Measurements from ENCODE around the gene TBC1D17. TPM values are rescaled to one million over a fixed set of nuclear protein-coding genes. Genes with fewer than 3 reads are reported as not detected.

The TBC1D17 gene
- total and polyA plus RNA-seq, 7 experiments from 2014 or later, result 11.6 to 106 (median 50.7) TPM

GRCh38 chr19:49873129-49873521, 4.4 kb upstream of the TBC1D17 start:
- Histone ChIP-seq H3K27me3 (ENCODE audit: control insufficient read depth in 2 of 2, insufficient read depth in 2 of 2, low read length in 2 of 2) (no peaks in the 10 kb centered on the region), H3K4me1 (ENCODE audit: control insufficient read depth in 2 of 2, insufficient read depth in 2 of 2, low read length in 2 of 2) (peaks cover 21 to 30% of the 10 kb centered on the region in 2 donors), H3K9me3 (ENCODE audit: control insufficient read depth in 2 of 3, low read length in 3 of 3) (no peaks in the 10 kb centered on the region), H3K36me3 (ENCODE audit: control insufficient read depth in 2 of 3, insufficient read depth in 3 of 3, low read length in 3 of 3) (peaks cover 0 to 5% (median 0%) of the 10 kb centered on the region in 3 experiments), H3K27ac (ENCODE audit: low read depth, low read length) (no peak overlapping the region), H3K4me3 (ENCODE audit: low read length) (no peak overlapping the region)
- no peak overlapping the region for H3K27ac Mint-ChIP-seq
- peak overlapping the region in 1 of 10 donors; percentile 21 for H3K4me3 Mint-ChIP-seq
- peaks cover 0 to 6% (median 0%) of the 10 kb centered on the region in 5 donors for H3K36me3 Mint-ChIP-seq
- POLR2A ChIA-PET, result no interaction called here
- peaks cover 0 to 1% (median 0%) of the 10 kb centered on the region in 11 donors for H3K9me3 Mint-ChIP-seq
- intact Hi-C loops (cut with micrococcal nuclease), result loop anchor here (10.0 kb wide), 2 partner anchors 1148 to 1238 kb away; partner anchors contain the start of gene DBP (in 1 of the 2)
- peaks cover 22 to 42% (median 29%) of the 10 kb centered on the region in 7 donors for H3K4me1 Mint-ChIP-seq
- no peak for DNase-seq
- H3K27me3 Mint-ChIP-seq, result no peaks in the 10 kb centered on the region
- CTCF ChIA-PET, result no interaction called here
- ATAC-seq, result no peak

- ATAC-seq (no peak), DNase-seq (no peak)
- POLR2A ChIA-PET, result interaction anchor here (2.7 kb wide), 1 partner anchor 55 kb away, joined by 8 read pairs; the partner anchor contains the start of gene MED25
- Mint-ChIP-seq H3K27ac (peak overlapping the region in 1 of 9 donors; percentile 59), H3K36me3 (peaks cover 0 to 8% (median under 1%) of the 10 kb centered on the region in 5 donors), H3K4me1 (peaks cover 27 to 43% (median 36%) of the 10 kb centered on the region in 7 donors), H3K9me3 (peaks cover 0 to 1% (median 0%) of the 10 kb centered on the region in 11 donors), H3K27me3 (no peaks in the 10 kb centered on the region), H3K4me3 (no peak overlapping the region)
- no peaks in the 10 kb centered on the region for H3K27me3 ChIP-seq (ENCODE audit: control insufficient read depth in 2 of 2, insufficient read depth in 2 of 2, low read length in 2 of 2)
- H3K27ac ChIP-seq (ENCODE audit: low read depth, low read length), result no peak overlapping the region
- peaks cover 21 to 30% of the 10 kb centered on the region in 2 donors for H3K4me1 ChIP-seq (ENCODE audit: control insufficient read depth in 2 of 2, insufficient read depth in 2 of 2, low read length in 2 of 2)
- CTCF ChIA-PET, result no interaction called here
- peaks cover 0 to 7% (median 0%) of the 10 kb centered on the region in 3 experiments for H3K36me3 ChIP-seq (ENCODE audit: control insufficient read depth in 2 of 3, insufficient read depth in 3 of 3, low read length in 3 of 3)
- H3K4me3 ChIP-seq (ENCODE audit: low read length), result no peak overlapping the region
- intact Hi-C loops (cut with micrococcal nuclease), result loop anchor here (10.0 kb wide), 2 partner anchors 1149 to 1239 kb away; partner anchors contain the start of gene DBP (in 1 of the 2)
- H3K9me3 ChIP-seq (ENCODE audit: control insufficient read depth in 2 of 3, low read length in 3 of 3), result no peaks in the 10 kb centered on the region
Observed at GRCh38 chr19:49873834-49874233, 3.7 kb upstream of the TBC1D17 start.

- H3K4me1 Mint-ChIP-seq, result peaks cover 33 to 50% (median 39%) of the 10 kb centered on the region in 7 donors
- Histone ChIP-seq H3K4me3 (ENCODE audit: low read length) (no peak overlapping the region), H3K36me3 (ENCODE audit: control insufficient read depth in 2 of 3, insufficient read depth in 3 of 3, low read length in 3 of 3) (peaks cover 0 to 13% (median 0%) of the 10 kb centered on the region in 3 experiments), H3K27ac (ENCODE audit: low read depth, low read length) (no peak overlapping the region), H3K27me3 (ENCODE audit: control insufficient read depth in 2 of 2, insufficient read depth in 2 of 2, low read length in 2 of 2) (no peaks in the 10 kb centered on the region), H3K9me3 (ENCODE audit: control insufficient read depth in 2 of 3, low read length in 3 of 3) (no peaks in the 10 kb centered on the region), H3K4me1 (ENCODE audit: control insufficient read depth in 2 of 2, insufficient read depth in 2 of 2, low read length in 2 of 2) (peaks cover 19 to 30% of the 10 kb centered on the region in 2 donors)
- intact Hi-C loops (cut with micrococcal nuclease), result loop anchor here (5.0 to 10.0 kb wide), 5 partner anchors 282 to 1252 kb away; partner anchors contain the start of genes DBP (in 1 of the 2) and PRR12 (in 1 of the 2)
- no peak for DNase-seq
- ATAC-seq, result no peak
- H3K4me3 Mint-ChIP-seq, result peak overlapping the region in 1 of 10 donors; percentile 59
- ChIA-PET CTCF (no interaction called here), POLR2A (interaction anchor here (1.0 to 3.7 kb wide), 6 partner anchors 7 to 975 kb away, joined by 3 to 47 read pairs (median 13); partner anchors contain the start of genes MED25, PNKP and PTOV1)
- peaks cover 0 to 12% (median 5%) of the 10 kb centered on the region in 5 donors for H3K36me3 Mint-ChIP-seq
- H3K27me3 Mint-ChIP-seq, result no peaks in the 10 kb centered on the region
- peak overlapping the region in 6 of 9 donors; percentile 21 to 90 (median 70) for H3K27ac Mint-ChIP-seq
- peaks cover 0 to 1% (median 0%) of the 10 kb centered on the region in 11 donors for H3K9me3 Mint-ChIP-seq
Observed at GRCh38 chr19:49874503-49875157, 2.9 kb upstream of the TBC1D17 start.

- Histone ChIP-seq H3K4me1 (ENCODE audit: control insufficient read depth in 2 of 2, insufficient read depth in 2 of 2, low read length in 2 of 2) (peaks cover 17 to 28% of the 10 kb centered on the region in 2 donors), H3K9me3 (ENCODE audit: control insufficient read depth in 2 of 3, low read length in 3 of 3) (no peaks in the 10 kb centered on the region), H3K27me3 (ENCODE audit: control insufficient read depth in 2 of 2, insufficient read depth in 2 of 2, low read length in 2 of 2) (no peaks in the 10 kb centered on the region), H3K27ac (ENCODE audit: low read depth, low read length) (peak overlapping the region; percentile 97), H3K36me3 (ENCODE audit: control insufficient read depth in 2 of 3, insufficient read depth in 3 of 3, low read length in 3 of 3) (peaks cover 0 to 16% (median 2%) of the 10 kb centered on the region in 3 experiments), H3K4me3 (ENCODE audit: low read length) (no peak overlapping the region)
- no peak overlapping the region for H3K4me3 Mint-ChIP-seq
- H3K36me3 Mint-ChIP-seq, result peaks cover 0 to 12% (median 5%) of the 10 kb centered on the region in 5 donors
- no peaks in the 10 kb centered on the region for H3K27me3 Mint-ChIP-seq
- ATAC-seq (no peak), DNase-seq (no peak)
- H3K27ac Mint-ChIP-seq, result peak overlapping the region in 6 of 9 donors; percentile 21 to 85 (median 70)
- H3K9me3 Mint-ChIP-seq, result peaks cover 0 to 1% (median 0%) of the 10 kb centered on the region in 11 donors
- POLR2A ChIA-PET, result interaction anchor here (0.8 to 3.7 kb wide), 9 partner anchors 7 to 975 kb away, joined by 3 to 47 read pairs (median 18); partner anchors contain the start of genes ATF5, FUZ, MED25 and NUP62
- CTCF ChIA-PET, result no interaction called here
- intact Hi-C loops (cut with micrococcal nuclease), result loop anchor here (5.0 to 10.0 kb wide), 5 partner anchors 283 to 1253 kb away; partner anchors contain the start of genes DBP (in 1 of the 2) and PRR12 (in 1 of the 2)
- peaks cover 32 to 48% (median 38%) of the 10 kb centered on the region in 7 donors for H3K4me1 Mint-ChIP-seq
Observed at GRCh38 chr19:49875177-49875576, 2.3 kb upstream of the TBC1D17 start.

GRCh38 chr19:49875857-49876421, 1.6 kb upstream of the TBC1D17 start:
- ATAC-seq (no peak), DNase-seq (peak in 5 of 9 donors; percentile 34 to 69 (median 45))
- Histone ChIP-seq H3K27me3 (ENCODE audit: control insufficient read depth in 2 of 2, insufficient read depth in 2 of 2, low read length in 2 of 2) (no peaks in the 10 kb centered on the region), H3K4me1 (ENCODE audit: control insufficient read depth in 2 of 2, insufficient read depth in 2 of 2, low read length in 2 of 2) (peaks cover 11 to 20% of the 10 kb centered on the region in 2 donors), H3K27ac (ENCODE audit: low read depth, low read length) (peak overlapping the region; percentile 97), H3K4me3 (ENCODE audit: low read length) (peak overlapping the region; percentile 96), H3K9me3 (ENCODE audit: control insufficient read depth in 2 of 3, low read length in 3 of 3) (no peaks in the 10 kb centered on the region), H3K36me3 (ENCODE audit: control insufficient read depth in 2 of 3, insufficient read depth in 3 of 3, low read length in 3 of 3) (peaks cover 0 to 23% (median 10%) of the 10 kb centered on the region in 3 experiments)
- peaks cover 0 to 12% (median 5%) of the 10 kb centered on the region in 5 donors for H3K36me3 Mint-ChIP-seq
- ChIA-PET POLR2A (interaction anchor here (0.6 to 3.7 kb wide), 17 partner anchors 8 to 1512 kb away, joined by 3 to 47 read pairs (median 6); partner anchors contain the start of genes ATF5, BCL2L12, FUZ and IRF3), CTCF (interaction anchor here (1.6 kb wide), 1 partner anchor 63 kb away, joined by 3 read pairs; the partner anchor contains the start of gene FUZ)
- intact Hi-C loops (cut with micrococcal nuclease), result loop anchor here (1.0 to 10.0 kb wide), 20 partner anchors 9 to 1543 kb away; partner anchors contain the start of genes ALDH16A1 (in 2 of the 2), BCL2L12 (in 1 of the 2), CTU1 (in 1 of the 2) and CYTH2 (in 1 of the 2)
- H3K9me3 Mint-ChIP-seq, result peaks cover 0 to 1% (median 0%) of the 10 kb centered on the region in 11 donors
- H3K4me3 Mint-ChIP-seq, result no peak overlapping the region
- no peaks in the 10 kb centered on the region for H3K27me3 Mint-ChIP-seq
- H3K27ac Mint-ChIP-seq, result peak overlapping the region in 1 of 9 donors; percentile 80
- peaks cover 25 to 41% (median 33%) of the 10 kb centered on the region in 7 donors for H3K4me1 Mint-ChIP-seq
